ENCODE measurements around the gene KIF1B.

Gene KIF1B

DNA sequence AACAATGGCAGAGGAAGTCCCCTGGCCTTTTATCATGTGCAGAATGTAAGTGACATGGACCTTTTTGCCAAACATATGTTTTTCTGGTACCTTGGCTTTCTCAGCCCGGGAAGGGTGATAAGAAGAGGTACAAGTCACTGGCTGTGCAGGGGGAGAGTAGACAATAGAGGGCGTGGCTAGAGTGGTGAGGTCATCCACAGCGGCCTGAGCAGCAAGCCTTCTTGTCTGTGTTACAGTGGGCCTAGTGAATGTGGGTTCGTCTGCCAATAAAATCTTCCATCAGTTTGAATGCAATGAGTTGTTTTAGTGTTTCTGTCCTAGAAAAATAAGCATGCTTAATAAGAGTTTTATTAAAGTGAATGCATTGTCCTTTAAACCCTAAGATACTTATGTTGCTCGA lies 129.4 kb downstream of the KIF1B start:
- DNase-seq, result peak; percentile 82

DNA sequence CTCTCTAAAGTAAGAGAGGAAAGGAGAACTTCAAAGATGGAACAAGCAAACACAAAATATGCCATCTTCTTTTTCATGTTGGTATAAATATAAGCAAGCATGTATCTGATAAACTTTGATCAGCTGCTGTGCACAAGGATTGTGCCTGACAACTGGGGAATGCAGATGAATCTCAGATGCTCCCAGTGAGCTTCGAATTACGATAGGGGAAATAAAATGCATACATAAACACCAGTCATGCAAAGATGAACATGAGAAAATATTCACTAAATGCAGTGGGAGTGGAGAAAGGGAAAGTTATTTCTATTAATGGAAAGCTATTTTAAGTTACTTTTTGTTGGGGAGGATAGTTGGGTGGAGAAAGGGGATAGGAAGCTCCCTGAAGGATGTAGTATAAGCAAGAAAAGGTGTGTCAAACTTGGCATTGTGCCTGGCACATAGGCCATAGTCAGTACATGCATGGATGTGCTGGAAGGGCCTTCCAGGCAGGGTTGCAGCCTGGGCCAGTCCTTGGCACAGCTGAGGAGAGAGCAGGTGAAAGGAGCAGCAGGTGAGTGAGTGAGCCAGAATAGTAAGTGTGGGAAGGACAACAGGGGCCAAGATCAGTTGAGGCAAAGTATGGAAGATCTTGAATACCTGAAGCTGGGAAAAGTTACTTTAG lies 130.7 kb downstream of the KIF1B start:
- no peak for DNase-seq

DNA sequence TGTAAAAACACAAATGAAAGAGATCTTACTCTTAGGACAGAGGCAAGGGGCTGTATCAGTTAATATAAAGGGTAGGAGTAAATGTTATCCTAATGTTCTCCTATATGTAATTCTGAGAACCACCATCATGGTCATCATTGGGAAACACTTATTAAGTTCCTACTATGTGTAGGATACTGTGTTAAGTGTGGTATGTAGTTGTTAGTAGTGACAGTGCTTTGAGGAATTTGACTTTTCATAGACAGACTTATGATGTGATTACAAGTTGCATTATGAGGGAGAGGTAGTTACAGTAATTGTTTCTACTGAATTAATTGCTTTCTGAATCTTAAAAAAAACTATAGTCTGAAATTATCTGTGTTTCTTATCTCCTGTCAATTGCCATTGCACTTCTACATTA lies 136.7 kb downstream of the KIF1B start:
- no peak for DNase-seq

DNA sequence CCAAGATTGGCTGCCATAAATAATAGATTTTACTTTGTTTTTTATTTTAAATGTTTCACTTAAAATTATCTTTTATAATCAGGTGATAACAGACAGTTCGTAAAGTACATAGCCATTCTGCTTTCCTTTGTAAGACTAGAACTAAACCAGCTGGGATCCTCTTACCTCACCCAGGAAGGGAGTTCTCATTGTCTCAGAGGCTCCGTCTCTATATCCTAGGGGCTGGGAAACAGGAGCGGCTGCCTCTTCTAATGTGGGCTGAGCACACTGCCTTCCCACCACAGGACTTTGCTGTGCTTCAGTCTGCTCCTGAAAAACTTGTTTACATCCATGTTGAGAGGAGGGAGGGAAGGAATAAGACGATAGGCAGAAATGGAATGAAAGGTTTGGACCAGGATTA lies 142.9 kb downstream of the KIF1B start:
- no peak for DNase-seq

DNA sequence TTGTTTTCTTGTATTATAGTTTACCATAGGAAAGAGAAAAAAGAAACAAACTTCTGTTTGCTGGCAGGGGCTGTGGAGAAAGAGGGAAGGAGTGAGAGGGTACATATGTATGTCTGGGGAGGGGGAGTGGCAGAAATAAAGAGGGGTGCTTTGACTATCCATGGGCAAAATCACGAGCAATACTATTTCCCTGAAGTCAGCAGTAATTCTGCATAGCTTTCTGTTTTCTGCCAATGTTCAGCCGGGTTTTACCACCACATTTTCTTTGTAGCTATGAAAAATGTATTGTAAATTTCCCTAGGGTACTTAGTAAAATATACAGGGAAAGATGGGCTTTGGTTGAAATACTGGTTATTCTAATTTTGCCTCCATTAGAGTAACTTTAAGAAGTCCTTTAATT lies 143.3 kb downstream of the KIF1B start:
- no peak for DNase-seq

DNA sequence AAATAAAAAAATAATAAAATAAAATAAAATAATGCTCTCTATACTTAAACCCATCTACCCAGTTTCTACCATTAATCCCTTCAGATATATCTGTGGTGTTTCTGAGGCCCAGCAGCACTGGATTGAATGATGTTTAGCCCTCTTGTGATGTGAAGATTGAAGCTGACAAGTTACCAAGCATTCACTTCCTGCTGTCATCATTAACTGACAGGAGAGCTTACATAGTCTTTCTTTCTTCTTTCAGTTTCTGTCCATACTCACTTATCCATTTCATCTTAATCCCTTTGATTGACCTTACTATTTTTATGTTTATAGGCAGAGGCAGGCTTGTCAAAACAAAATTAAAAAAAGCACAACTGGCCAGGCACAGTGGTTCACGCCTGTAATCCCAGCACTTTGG lies 149.7 kb downstream of the KIF1B start:
- no peak for DNase-seq

DNA sequence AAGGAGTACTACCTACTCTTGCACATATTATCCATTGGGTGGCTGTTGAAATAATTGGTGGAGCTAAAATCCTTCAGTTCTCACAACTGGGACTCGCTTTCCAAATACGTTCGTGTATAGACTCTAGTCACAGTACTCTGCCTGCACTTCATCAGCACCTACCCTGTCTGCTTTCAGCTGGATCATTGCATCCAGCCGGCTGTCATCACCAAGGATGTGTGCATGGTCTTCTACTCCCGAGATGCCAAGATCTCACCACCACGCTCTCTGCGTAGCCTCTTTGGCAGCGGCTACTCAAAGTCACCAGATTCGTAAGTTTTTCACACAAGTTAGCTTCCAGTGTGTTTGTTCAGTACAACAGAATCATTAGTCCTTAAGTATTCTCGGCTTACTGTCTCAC lies 151.1 kb downstream of the KIF1B start:
- no peak for DNase-seq

DNA sequence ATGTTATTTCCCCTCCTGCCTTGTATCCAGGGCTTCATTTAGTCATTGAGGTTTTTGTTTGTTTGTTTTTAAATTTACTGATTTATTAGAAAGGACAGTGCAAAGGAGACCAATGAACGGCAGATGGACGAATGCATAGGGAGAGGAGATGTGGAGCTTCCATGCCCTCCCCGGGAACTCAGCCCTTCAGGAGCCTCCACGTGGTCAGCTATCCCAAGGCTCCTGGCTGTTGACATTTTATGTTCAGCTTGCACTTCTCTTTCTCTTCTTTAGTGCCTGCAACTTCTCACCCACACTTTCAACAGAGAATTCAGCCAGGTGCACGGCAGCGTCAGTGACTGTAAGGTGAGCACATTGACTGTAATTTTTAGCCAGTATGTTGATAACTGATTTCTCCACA lies 157.8 kb downstream of the KIF1B start:
- no peak for DNase-seq

DNA sequence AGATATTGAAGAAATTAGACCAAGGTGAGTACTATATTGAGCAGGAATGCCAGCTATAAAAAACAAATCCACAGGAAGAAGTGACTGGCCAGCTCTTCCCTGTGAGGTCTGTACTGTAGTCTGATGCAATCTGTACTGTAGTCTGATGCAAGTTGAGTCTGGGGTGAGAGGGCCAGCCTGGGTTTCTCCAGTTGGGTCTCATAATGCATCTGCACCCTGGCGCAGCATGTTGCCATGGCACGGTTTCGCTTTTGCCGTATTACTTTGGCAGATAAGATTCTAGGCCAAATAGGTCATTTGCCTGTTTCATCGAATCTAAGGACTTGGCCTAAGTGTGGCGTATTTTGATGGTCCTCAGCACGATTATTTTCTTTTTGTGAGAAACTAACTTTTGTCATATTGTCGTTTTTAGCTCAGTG lies 164.1 kb downstream of the KIF1B start:
- no peak for DNase-seq

DNA sequence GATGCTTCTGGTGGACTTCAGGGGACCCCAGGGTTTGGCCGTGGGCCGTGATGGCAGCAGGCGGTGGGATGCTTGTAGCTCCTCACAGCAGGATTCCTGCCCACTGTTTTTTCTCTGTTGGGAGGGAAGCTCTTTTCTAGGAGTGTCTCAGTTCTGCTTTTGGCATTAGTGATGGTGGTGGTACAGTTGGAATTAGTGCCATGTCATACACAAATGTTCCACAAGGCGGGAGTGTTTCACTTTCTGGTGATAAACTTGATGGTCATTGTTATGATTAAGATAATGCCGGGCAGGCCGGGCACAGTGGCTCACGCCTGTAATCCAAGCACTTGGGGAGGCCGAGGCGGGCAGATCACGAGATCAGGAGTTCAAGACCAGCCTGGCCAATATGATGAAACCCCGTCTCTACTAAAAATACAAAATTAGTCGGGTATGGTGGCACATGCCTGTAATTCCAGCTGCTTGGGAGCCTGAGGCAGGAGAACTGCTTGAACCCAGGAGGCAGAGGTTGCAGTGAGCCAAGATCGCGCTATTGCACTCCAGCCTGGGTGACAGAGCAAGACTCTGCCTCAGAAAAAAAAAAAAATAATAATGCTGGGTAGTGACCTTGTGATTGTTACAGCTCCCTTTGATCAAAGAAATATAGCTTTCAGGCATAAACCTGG lies 167.1 kb downstream of the KIF1B start:
- DNase-seq, result peak; percentile 87

DNA sequence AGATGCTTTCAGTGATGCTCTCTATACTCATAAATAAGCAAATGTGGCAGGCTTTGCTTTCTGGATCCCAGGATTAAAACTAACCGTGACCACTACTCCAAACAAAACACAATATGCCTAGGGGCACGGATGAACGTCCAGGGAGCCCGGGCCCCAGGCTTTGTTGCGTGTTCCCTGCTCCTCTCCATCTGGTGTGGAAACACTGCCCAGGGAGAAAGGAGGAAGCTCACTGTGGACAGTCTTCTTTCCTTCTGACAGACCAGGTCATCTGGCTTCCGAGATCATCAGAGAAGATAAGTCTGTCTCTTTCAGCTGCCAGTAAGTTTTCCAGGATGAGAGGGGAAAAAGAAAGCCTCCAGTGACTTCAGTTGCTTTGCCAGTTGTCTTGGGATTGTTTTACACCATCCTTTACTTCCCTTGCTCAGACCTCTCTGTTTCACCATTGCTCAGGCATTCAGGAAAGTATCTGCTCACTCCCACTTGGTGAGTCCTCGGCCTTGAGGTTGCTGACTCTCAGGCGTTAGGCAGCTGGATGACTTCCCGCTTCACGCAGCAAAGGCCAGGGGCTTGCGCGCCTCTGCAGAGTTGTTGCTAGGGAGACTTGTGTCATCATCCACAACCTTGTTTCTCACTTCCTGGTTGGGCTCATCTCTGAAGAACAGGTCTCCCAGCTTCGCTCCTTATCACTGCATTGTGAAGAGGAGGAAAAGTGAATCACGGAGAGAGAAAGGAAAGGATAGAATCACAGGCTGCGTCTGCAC lies 167.9 kb downstream of the KIF1B start:
- DNase-seq, result peak; percentile 74

DNA sequence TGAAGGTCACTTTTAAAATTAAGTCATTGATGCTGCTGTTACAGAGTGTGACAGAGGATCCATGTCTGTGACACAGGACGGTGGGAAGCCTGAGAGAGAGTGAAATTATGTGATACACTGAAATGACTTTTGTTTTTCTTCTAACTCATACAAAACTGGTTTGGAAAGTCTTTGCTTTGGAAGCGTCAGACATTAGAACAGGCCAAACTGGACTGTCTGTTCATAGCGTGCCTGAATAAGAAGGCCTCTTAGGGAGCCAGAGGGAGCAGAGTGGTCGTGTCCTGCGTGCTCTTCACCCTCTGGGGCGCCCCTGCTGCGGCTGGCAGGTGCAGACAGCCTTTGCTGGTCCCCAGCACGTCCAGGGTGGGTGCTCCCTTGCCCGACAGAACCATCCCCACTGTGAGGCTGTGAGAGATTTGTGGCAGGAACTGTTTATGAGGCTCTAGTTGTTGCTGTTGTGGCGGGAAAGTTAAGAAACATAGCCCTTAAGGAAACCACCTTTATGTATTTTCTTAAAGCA lies 168.8 kb downstream of the KIF1B start:
- DNase-seq, result no peak

DNA sequence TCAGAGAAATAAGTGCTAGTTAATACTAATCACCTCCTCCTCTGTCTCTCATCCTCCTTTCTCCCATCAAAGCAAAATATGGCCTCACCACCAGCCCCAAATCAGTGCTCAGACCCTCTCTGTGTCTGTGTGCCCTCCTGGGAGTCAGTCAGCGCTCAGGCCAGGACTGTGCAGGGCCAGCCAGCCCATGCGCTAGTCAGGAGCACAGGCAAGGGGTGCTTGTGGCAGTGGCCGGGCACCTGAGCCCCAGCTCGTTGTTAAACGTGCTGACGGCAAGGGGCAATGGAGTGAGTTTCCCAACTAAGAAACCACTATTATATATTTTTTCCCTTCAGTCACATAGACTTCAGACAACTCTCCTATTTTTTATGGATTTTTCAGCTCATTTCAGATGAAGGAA lies 169.3 kb downstream of the KIF1B start:
- no peak for DNase-seq

DNA sequence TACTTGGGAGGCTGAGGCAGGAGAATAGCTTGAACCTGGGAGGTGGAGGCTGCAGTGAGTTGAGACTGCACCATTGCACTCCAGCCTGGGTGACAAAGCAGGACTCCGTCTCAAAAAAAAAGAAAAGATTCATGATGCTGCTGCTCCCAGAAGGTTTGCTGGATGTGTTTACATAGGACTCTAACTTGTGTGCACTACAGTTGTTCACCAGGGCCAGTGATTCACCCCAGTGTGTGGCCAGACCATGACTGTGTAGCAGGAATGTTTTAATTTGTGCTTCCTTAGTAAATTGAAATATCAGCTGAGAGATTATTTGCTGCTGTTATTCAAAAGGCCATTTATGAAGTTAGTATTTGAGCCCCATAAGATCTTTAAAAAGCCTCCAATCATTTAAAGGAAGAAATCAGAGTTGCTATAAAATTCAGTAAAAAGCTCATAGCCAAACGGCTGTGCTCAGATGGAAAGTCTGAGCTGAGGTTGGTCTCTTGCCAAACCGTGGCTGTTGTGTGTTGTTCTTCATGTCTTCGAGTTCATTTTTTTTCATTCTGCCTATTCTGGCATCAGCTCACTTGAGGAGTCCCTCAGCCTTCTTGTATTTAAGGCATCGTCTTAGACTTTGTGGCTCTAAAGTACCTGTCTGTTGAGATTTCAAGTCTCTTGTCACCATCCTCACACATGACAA lies 170.4 kb downstream of the KIF1B start:
- no peak for DNase-seq

DNA sequence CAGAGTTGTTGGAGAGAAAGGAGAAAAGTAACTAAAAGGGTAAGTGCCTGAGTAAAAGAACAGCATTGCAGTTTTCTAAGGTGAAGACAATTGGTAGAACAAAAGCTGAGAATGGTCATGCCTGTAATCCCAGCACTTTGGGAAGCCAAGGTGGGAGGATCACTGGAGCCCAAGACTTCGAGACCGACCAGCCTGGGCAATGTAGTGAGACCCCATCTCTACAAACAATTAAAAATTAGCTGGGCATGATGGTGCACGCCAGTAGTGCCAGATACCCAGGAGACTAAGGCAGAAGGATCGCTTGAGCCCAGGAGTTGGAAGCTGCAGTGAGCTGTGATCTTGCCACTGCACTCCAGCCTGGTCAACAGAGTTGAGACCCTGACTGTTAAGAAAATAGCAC lies 173.3 kb downstream of the KIF1B start:
- no peak for DNase-seq

DNA sequence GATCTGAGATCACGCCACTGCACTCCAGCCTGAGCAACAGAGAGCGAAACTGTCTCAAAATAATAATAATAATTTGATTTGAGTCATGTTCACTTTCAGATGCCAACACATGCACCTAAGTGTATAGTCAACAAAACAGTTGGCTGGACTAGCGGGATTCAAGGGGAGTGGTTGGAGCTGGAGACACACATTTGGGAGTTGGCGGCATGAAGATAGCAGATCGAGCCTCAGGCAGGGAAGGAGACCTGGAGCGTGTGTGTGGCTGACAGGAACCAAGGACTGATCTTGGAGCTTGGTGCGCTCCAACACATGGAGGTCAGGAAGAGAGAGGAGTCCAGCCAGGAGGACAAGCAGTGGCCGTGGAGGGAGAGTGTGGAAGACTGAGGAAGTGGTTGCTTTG lies 173.8 kb downstream of the KIF1B start:
- no peak for DNase-seq

DNA sequence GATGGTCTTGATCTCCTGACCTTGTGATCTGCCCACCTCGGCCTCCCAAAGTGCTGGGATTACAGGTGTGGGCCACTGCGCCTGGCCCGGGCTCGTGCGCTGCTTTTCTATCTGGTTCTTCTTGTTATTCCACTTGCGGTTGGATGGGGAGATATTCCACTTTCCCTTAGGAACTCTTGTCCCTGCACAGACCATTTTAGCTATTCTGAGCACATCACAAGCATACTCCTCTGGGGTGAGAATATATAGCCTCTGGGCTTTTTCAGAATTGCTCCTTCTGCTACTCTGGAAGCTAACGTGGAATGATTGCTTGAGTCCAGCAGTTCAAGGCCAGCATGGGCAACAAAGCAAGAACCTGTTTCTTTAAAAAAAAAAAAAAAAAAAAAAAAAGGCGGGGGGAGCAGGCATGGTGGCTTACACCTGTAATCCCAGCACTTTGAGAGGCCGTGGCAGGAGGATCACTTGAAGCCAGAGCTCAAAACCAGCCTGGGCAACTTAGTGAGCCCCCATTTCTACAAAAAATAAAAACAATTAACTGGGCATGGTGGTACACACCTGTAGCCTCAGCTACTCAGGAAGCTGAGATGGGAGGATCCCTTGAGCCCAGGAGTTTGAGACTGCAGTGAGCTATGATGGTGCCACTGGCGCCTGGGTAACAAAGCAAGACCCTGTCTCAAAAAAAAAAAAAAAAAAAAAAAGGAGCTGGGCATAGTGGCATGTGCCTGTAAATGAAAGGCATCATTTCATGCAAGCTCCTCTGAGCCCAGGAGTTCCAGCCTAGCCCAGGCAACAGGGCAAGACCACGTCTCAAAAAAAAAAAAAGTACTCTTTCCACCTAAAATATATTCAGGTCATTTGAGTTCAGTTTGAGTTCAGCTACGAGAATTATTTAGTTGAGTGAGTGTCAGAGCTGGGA lies 176.6 kb downstream of the KIF1B start:
- DNase-seq, result no peak

DNA sequence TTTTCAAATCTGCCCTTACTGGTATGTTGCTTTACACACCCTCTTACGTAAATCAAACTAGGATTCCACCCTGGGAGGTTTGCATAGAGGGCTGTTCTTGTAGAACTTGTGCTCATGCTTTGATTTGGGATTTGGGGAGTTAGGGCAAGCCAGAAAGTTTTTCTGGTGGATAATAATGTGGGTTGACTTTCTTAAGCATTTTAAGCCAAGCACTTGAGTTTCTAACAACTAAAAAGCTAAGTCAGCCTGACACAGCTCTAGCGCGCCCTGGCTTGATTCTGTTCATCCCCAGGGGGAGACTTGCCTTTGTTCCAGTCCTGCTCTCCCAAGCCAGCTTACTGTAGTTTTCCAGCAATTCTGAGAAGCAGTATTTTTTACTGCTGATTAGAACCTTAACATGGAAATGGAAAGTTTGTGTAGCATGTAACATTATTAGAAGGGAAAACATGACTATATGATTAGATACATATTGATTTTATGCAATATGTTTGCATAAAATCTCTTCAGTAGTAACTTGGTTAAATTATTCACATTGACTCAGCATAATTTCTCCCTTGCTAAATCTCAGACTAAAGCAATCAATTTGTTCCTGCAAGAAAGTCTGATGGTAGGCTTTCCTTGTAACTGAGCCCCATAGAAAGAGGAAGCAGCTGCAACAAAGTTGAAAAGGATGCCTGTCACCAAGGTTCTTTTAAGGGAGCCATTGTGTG lies 177.5 kb downstream of the KIF1B start:
- DNase-seq, result no peak

DNA sequence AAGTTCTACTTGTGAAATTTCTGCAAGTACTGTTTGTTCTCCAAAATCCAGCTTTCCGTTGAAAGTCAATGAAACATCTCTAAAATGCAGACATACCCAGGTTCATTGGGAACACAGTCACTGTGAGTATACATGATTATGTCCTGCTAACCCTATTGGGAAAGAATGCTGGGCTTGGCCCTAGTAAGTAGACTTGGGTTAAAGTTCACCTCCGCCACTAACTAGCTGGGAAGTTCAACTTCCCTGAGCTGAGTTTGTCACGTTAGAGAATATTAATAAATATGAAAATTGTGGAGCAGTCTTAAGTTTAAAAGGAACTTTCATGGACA lies 178.0 kb downstream of the KIF1B start:
- DNase-seq, result no peak

DNA sequence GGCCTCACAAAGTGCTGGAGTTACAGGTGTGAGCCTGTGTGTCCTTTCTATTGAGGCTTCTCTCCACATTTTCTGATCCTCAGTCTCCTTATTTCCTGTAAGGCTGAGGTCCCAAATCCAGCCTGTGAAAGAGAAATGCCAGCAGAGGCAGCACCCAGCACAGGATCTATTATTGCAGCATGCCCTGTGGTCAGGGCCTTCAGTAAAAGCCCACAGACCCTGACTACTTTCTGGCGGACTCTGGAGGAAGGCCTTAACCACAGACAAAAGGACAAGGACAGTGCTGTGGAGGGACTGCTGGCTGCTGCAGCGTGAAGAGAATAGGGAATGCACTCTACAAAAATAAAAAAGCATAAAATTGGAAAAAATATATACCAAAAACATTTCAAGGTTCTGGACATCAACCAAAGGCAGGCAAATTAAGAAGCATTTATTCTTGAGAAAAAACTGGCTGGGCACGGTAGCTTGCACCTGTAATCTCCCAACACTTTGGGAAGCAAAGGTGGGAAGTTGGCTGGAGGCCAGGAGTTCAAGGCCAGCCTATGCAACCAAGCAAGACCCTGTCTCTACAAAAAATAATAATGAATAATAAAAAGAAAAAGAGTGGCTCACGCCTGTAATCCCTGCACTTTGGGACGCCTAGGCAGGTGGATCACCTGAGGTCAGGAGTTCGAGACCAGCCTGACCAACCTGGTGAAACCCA lies 179.1 kb downstream of the KIF1B start:
- DNase-seq, result no peak

DNA sequence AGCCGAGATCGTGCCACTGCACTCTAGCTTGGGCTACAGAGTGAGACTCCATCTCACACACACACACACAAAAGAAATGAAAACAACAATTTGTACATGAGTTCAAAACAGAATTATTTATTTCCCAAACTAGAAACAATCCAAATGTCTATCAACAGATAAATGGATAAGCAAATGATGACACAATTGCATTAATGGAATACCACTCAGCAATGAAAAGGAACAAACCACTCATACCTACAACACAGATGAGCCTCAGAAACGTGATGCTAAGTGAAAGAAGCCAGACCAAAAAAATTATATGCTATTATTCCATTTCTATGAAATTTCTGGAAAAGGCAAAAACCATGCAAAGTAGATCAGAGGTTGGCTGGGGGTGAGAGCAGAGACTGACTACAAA lies 186.5 kb downstream of the KIF1B start:
- DNase-seq, result no peak

Data from NCI-H510A (cell line).